A673 (cell line): ENCODE data around the gene NRXN3. TPM values are rescaled to one million over a fixed set of nuclear protein-coding genes. Genes with fewer than 3 reads are reported as not detected.

ENCODE experiments used
- BruUV-seq: library from RNA; stranded (reverse); fragments of 400-500 nt; replicated peaks from 2 replicates; lab custom pipeline; 2021; lab: Mats Ljungman, UMichigan
- CTCF ChIA-PET: fragments of 300-600 bp; sonication (Branson Sonifier 250); formaldehyde crosslinking; loops from one replicate; lab custom pipeline; 2022; ENCODE audit warnings: antibody characterized with exemption; lab: Charles Lee
- POLR2A ChIA-PET: fragments of 300-600 bp; sonication (Branson Sonifier 250); formaldehyde crosslinking; loops from one replicate; lab custom pipeline; 2022; ENCODE audit warnings: antibody characterized with exemption; ENCODE audit not compliant: low non-redundant PET; lab: Charles Lee
- DNase-seq: peaks from one replicate; pipeline ENCODE4 v3.0.0-alpha.2; 2015; ENCODE audit warnings: low spot score
- H3K27ac ChIP-seq: fragments of 200-600 bp; sonication (generic); 2 replicates; pipeline ENCODE4 v1.5.1; 2016; ENCODE audit warnings: mixed run types, low read depth, mild to moderate bottlenecking, mixed read lengths, antibody characterized with exemption, low read length; ENCODE audit not compliant: poor library complexity, severe bottlenecking
- H3K27me3 ChIP-seq: fragments of 200-600 bp; sonication (generic); replicated peaks from 2 replicates; pipeline ENCODE4 v1.6.1; 2017; ENCODE audit warnings: mixed run types, low read depth, mild to moderate bottlenecking, mixed read lengths, antibody characterized with exemption, low read length; ENCODE audit not compliant: insufficient read depth, poor library complexity
- H3K36me3 ChIP-seq: fragments of 200-600 bp; sonication (generic); 2 replicates; pipeline ENCODE4 v1.6.1; 2016; ENCODE audit warnings: mixed run types, mild to moderate bottlenecking, mixed read lengths, antibody characterized with exemption, low read length; ENCODE audit not compliant: insufficient read depth, poor library complexity, severe bottlenecking
- H3K4me1 ChIP-seq: fragments of 200-600 bp; sonication (generic); 2 replicates; pipeline ENCODE4 v1.6.1; 2017; ENCODE audit warnings: mixed run types, mild to moderate bottlenecking, mixed read lengths, antibody characterized with exemption, low read length; ENCODE audit not compliant: insufficient read depth, poor library complexity, severe bottlenecking
- H3K4me3 ChIP-seq: fragments of 200-600 bp; sonication (generic); 2 replicates; pipeline ENCODE4 v1.5.1; 2016; ENCODE audit warnings: low read depth, mixed run types, mild to moderate bottlenecking, mixed read lengths, low read length; ENCODE audit not compliant: poor library complexity, severe bottlenecking
- H3K9me3 ChIP-seq: fragments of 200-600 bp; sonication (generic); 2 replicates; pipeline ENCODE4 v1.6.1; 2016; ENCODE audit warnings: mixed run types, low read depth, mild to moderate bottlenecking, mixed read lengths, antibody characterized with exemption, low read length; ENCODE audit not compliant: poor library complexity, severe bottlenecking
- CTCF ChIP-seq: fragments of 300-800, 200-600 bp; sonication (generic); conservative IDR thresholded peaks from 2 replicates; pipeline ENCODE4 v1.5.1; 2017; ENCODE audit warnings: low read depth, mild to moderate bottlenecking, antibody characterized with exemption, low read length, moderate library complexity, mixed read lengths
- EZH2 ChIP-seq: fragments of 200-600 bp; sonication (generic); IDR thresholded peaks from 2 replicates; pipeline ENCODE4 v1.6.1; 2017; ENCODE audit warnings: borderline replicate concordance, low read depth, mild to moderate bottlenecking, mixed read lengths, antibody characterized with exemption, low read length; ENCODE audit not compliant: poor library complexity, severe bottlenecking
- intact Hi-C: fragments of 100-400 bp; cut with micrococcal nuclease; formaldehyde crosslinking; loops from one replicate; pipeline ENCODE4 v1.10.0; 2022; ENCODE audit not compliant: unreplicated experiment
- total RNA-seq: library from RNA; stranded (reverse); gene quantifications from 2 replicates; pipeline ENCODE4 v1.2.3, GENCODE V29; 2021

NRXN3 gene
- total RNA-seq, 1 experiment from 2014 or later, result 0.21 TPM

DNA sequence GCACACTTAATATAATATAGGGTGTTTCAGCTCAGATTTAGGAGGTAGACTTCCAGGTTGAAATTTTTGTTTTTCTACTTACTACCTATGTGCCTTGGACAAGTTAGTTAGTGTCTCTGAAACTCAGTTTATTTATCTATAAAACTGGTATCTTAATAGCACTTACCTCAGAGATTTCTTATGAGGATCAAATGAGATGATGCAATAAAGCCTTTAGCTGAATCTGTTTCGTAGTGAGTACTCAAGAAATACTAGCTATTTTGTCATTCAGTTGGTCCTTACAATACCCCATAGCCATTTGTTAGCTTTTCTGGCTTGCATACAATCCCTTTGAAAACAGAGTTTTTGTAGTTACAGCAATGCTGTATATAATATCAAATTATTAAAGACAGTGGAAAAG lies 497.0 kb downstream of the NRXN3 start:
- no peaks in the 10 kb centered on the region for H3K36me3 ChIP-seq
- TF ChIP-seq CTCF (no peak), EZH2 (no peak)
- intact Hi-C loops, result no loop called here
- H3K9me3 ChIP-seq, result no peaks in the 10 kb centered on the region
- no peak overlapping the region for H3K4me3 ChIP-seq
- BruUV-seq, result no TSS peak
- H3K4me1 ChIP-seq, result no peaks in the 10 kb centered on the region
- CTCF ChIA-PET, result no interaction called here
- DNase-seq, result no peak
- peaks cover 4% of the 10 kb centered on the region for H3K27me3 ChIP-seq
- POLR2A ChIA-PET, result no interaction called here
- H3K27ac ChIP-seq, result no peak overlapping the region

DNA sequence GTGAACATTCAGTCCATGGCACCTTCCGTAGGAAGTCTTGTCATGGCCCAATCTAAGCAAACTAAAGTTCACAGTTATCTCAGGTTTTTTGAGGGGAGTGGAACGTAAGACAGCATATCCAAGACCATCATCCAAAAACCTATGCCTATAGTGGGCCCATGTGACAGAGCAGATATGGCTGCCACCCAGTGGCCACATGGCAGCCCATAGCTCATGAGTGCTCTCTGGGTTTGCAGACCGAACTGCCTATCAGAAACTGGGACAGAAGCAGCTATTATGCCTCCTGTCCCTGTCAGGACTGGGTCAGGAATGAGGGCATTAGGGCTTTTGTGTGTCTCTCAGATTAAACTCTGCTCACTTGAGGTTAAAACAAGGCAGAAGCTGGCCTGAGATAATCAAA lies 503.7 kb downstream of the NRXN3 start:
- no peak overlapping the region for H3K27ac ChIP-seq
- no peak for TF ChIP-seq EZH2
- TF ChIP-seq CTCF, result 0 out of 2 replicates have a peak, but pooled peaks have one; percentile 20
- no TSS peak for BruUV-seq
- no peaks in the 10 kb centered on the region for H3K27me3 ChIP-seq
- no peaks in the 10 kb centered on the region for H3K9me3 ChIP-seq
- no peak overlapping the region for H3K4me3 ChIP-seq
- H3K4me1 ChIP-seq, result no peaks in the 10 kb centered on the region
- DNase-seq, result no peak
- no peaks in the 10 kb centered on the region for H3K36me3 ChIP-seq
- ChIA-PET POLR2A (no interaction called here), CTCF (no interaction called here)
- intact Hi-C loops, result no loop called here

GRCh38 chr14:78674820-78675219 lies 504.6 kb downstream of the NRXN3 start:
- no peaks in the 10 kb centered on the region for H3K4me1 ChIP-seq
- no peak for DNase-seq
- no TSS peak for BruUV-seq
- H3K36me3 ChIP-seq, result no peaks in the 10 kb centered on the region
- no peaks in the 10 kb centered on the region for H3K9me3 ChIP-seq
- H3K27ac ChIP-seq, result no peak overlapping the region
- H3K27me3 ChIP-seq, result no peaks in the 10 kb centered on the region
- intact Hi-C loops, result no loop called here
- H3K4me3 ChIP-seq, result no peak overlapping the region
- TF ChIP-seq CTCF, result no peak
- TF ChIP-seq EZH2, result no peak
- ChIA-PET POLR2A (no interaction called here), CTCF (no interaction called here)
